ENCODE results near the gene SEMA3C.

GRCh38 chr7:80923211-80923612, 4.4 kb upstream of the SEMA3C start:
- TF ChIP-seq CTCF (IDR thresholded peaks at IDR 0.05; ENCODE audit: poor library complexity, severe bottlenecking) (no peak), EZH2 (IDR thresholded peaks at IDR 0.05; ENCODE audit: borderline replicate concordance, insufficient read depth, low read length, poor library complexity, severe bottlenecking) (no peak), REST (IDR thresholded peaks at IDR 0.05; ENCODE audit: borderline replicate concordance) (peak; percentile 54), TAF1 (IDR thresholded peaks at IDR 0.05; ENCODE audit: low read depth) (no peak), RAD21 (conservative IDR thresholded peaks at IDR 0.05) (no peak)

Data from neural cell (in vitro differentiated cells).